Panc1 (cell line): Measurements from ENCODE around the gene PDGFA. TPM values are rescaled to one million over a fixed set of nuclear protein-coding genes. Genes with fewer than 3 reads are reported as not detected.

ENCODE experiments used
- ATAC-seq: fragments of 200-7000 bp; cut with Tn5 transposase; 2 replicates; pipeline ENCODE4 v1.9.1; 2020; ENCODE audit warnings: mild to moderate bottlenecking, moderate library complexity
- BruUV-seq: library from RNA; stranded (reverse); fragments of 400-500 nt; replicated peaks from 2 replicates; lab custom pipeline; 2021; lab: Mats Ljungman, UMichigan
- CTCF ChIA-PET: fragments of 300-600 bp; sonication (Branson Sonifier 250); formaldehyde crosslinking; loops from one replicate; lab custom pipeline; 2022; ENCODE audit warnings: antibody characterized with exemption; lab: Charles Lee
- POLR2A ChIA-PET: fragments of 300-600 bp; sonication (Branson Sonifier 250); formaldehyde crosslinking; loops from one replicate; lab custom pipeline; 2022; ENCODE audit warnings: antibody characterized with exemption; lab: Charles Lee
- DNase-seq: peaks from one replicate; pipeline ENCODE4 v3.0.0-alpha.2; 2010; ENCODE audit warnings: low read depth, low spot score
- H3K27ac ChIP-seq: 2 replicates; pipeline ENCODE4 v1.5.1; 2011; ENCODE audit warnings: mild to moderate bottlenecking, low read length, inconsistent platforms
- H3K27me3 ChIP-seq: fragments of 200-500 bp; sonication (Bioruptor generic); 2 replicates; pipeline ENCODE4 v1.6.0; 2014; ENCODE audit warnings: low read length, inconsistent platforms; ENCODE audit not compliant: control insufficient read depth, insufficient read depth
- H3K36me3 ChIP-seq: fragments of 200-500 bp; sonication (Bioruptor generic); 2 replicates; pipeline ENCODE4 v1.5.1; 2014; ENCODE audit warnings: inconsistent platforms, mild to moderate bottlenecking, low read length, moderate library complexity; ENCODE audit not compliant: control insufficient read depth, insufficient read depth
- H3K4me1 ChIP-seq: 2 replicates; pipeline ENCODE4 v1.5.1; 2011; ENCODE audit warnings: inconsistent platforms, mild to moderate bottlenecking, low read length, moderate library complexity; ENCODE audit not compliant: control insufficient read depth, insufficient read depth
- H3K4me3 ChIP-seq, 2 experiments: 2 replicates each; pipeline ENCODE4 v1.5.1; 2011 to 2012; ENCODE audit warnings: low read depth in 2 of 2, low read length in 2 of 2, mild to moderate bottlenecking in 2 of 2, inconsistent platforms in 1 of 2, moderate library complexity in 1 of 2
- H3K9me3 ChIP-seq: fragments of 200-500 bp; sonication (Bioruptor generic); 2 replicates; pipeline ENCODE4 v1.5.1; 2014; ENCODE audit warnings: low read depth, mild to moderate bottlenecking, inconsistent platforms, low read length, moderate library complexity; ENCODE audit not compliant: control insufficient read depth, insufficient read depth
- POLR2AphosphoS5 ChIP-seq: IDR thresholded peaks from 2 replicates; pipeline ENCODE4 v1.6.1; 2012; ENCODE audit warnings: mild to moderate bottlenecking, low read depth, low read length, moderate library complexity
- SIN3A ChIP-seq: IDR thresholded peaks from 2 replicates; pipeline ENCODE4 v1.6.1; 2012; ENCODE audit warnings: low read depth, mild to moderate bottlenecking, low read length, moderate library complexity, borderline replicate concordance; ENCODE audit not compliant: insufficient read depth
- TCF7L2 ChIP-seq: IDR thresholded peaks from 2 replicates; pipeline ENCODE4 v1.6.1; 2011; ENCODE audit warnings: mild to moderate bottlenecking, low read depth, low read length, inconsistent platforms
- in situ Hi-C: cut with HindIII; loops from 2 replicates; pipeline ENCODE4 v1.10.0; 2016; ENCODE audit warnings: low sequenced_read_pairs, low pct_unique_long_range_greater_than_20kb
- intact Hi-C: fragments of 100-400 bp; cut with micrococcal nuclease; formaldehyde crosslinking; loops from one replicate; pipeline ENCODE4 v1.10.0; 2022; ENCODE audit not compliant: unreplicated experiment
- total RNA-seq: library from RNA; stranded (reverse); gene quantifications from one replicate; pipeline ENCODE4 v1.2.1, GENCODE V29; 2021; ENCODE audit not compliant: unreplicated experiment
- TF ChIP-seq, protein P1 (sequence below): fragments of 450-650 bp; IDR thresholded peaks from 2 replicates; pipeline ENCODE4 v1.5.1; 2017; ENCODE audit warnings: mild to moderate bottlenecking
- TF ChIP-seq, protein P2 (sequence below), 2 experiments: IDR thresholded peaks; 2 replicates each; pipeline ENCODE4 v1.6.1; 2011 to 2012; ENCODE audit warnings: low read depth in 2 of 2, control low read depth in 1 of 2, low read length in 1 of 2, mild to moderate bottlenecking in 1 of 2, moderate library complexity in 1 of 2; ENCODE audit not compliant: insufficient read depth in 1 of 2

The PDGFA gene
- total RNA-seq, 1 experiment from 2014 or later, result 18.5 TPM

DNA sequence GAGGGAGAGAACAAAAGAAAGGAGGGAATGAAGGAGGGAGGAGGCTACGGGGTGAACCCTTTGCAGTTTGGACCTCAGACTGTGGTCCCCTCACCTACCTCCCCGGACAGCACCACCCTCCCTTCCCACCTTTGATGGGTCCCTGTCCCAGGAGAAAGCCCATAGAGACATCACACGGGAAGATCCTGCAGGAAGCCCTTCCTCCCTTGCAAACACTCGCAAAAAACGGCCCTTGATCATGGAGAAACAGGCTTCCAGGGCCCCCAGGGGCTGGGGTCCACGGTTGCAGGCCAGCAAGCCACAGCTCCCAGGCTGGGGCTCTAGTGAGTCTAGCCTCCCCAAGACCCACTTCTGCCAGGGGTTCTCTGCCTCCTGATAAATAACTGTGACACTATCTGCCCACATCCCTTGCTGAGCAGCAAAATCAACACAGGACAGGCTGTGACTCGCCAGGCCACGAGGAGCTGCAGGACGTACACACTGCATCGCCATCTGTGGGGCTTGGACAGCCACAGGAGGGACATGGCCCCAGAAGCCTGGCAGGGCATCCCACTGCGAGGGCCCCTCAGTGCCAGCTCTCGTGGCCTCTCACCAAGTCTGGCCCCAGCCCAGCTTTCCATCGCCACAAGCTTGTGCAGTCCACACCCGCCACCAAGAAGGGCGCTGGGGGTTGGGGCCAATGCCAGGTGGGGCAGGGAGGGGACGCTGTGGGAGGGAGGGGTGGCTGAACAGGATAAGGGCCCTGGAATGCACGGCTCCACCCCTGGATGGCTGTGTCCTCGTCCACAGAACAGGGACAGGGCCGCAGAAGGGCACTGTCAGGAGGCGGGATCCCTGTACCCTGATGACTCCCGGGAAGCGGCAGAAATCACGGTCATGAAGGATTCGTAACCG, 34.2 kb downstream of the PDGFA start:
- TF ChIP-seq, protein P1, sequence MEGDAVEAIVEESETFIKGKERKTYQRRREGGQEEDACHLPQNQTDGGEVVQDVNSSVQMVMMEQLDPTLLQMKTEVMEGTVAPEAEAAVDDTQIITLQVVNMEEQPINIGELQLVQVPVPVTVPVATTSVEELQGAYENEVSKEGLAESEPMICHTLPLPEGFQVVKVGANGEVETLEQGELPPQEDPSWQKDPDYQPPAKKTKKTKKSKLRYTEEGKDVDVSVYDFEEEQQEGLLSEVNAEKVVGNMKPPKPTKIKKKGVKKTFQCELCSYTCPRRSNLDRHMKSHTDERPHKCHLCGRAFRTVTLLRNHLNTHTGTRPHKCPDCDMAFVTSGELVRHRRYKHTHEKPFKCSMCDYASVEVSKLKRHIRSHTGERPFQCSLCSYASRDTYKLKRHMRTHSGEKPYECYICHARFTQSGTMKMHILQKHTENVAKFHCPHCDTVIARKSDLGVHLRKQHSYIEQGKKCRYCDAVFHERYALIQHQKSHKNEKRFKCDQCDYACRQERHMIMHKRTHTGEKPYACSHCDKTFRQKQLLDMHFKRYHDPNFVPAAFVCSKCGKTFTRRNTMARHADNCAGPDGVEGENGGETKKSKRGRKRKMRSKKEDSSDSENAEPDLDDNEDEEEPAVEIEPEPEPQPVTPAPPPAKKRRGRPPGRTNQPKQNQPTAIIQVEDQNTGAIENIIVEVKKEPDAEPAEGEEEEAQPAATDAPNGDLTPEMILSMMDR, result no peak
- TF ChIP-seq SIN3A, result no peak
- intact Hi-C loops, result no loop called here
- DNase-seq, result no peak
- Histone ChIP-seq H3K36me3 (no peaks in the 10 kb centered on the region), H3K27me3 (no peaks in the 10 kb centered on the region), H3K4me1 (peaks cover 25% of the 10 kb centered on the region), H3K4me3 (no peak overlapping the region), H3K9me3 (no peaks in the 10 kb centered on the region), H3K27ac (no peak overlapping the region)
- POLR2A ChIA-PET, result interaction anchor here (0.6 kb wide), 2 partner anchors 41 to 53 kb away, joined by 3 to 4 read pairs; no protein-coding TSS in a partner anchor
- peak; percentile 58; the same call in 1 of the 2 replicates for ATAC-seq
- BruUV-seq, result no TSS peak
- in situ Hi-C loops, result no loop called here
- CTCF ChIA-PET, result no interaction called here

DNA sequence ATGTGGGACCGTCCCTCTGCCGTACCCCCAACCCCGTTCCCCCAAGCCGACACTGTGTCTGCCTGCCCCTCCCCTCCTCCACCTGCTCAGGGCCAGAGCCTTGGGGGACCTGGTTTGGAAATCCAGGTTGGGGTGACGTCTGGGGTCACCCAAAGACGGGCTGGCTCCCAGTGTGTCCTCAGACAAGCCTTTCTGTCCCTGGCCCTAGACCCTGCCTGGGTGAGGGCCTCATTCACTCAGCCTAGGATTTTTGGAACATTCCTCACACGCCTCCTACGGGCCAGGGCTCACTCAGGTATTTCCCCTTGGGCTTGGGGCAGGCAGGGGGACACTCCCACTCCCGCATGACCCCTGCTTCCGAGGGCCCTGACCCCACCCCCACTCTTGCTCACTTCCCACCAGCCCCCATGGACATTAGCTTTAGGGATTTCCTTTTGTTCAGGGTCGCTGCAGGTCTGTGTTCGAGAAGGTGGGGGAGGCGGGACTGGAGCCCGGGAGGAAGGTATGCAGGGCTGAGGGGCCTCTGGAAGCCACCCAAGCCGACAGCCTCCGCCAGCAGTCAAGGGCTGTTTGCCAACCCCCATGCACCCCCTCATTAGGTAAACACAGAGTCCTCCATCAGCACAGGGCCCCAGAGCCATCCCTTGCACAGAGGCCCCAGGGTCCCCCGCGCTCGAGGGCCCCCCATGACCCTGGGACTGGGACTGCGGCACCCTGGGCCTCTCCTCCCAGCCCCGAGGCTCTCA, 35.1 kb downstream of the PDGFA start:
- Histone ChIP-seq H3K9me3 (no peaks in the 10 kb centered on the region), H3K4me3 (no peak overlapping the region), H3K27me3 (no peaks in the 10 kb centered on the region), H3K36me3 (no peaks in the 10 kb centered on the region), H3K4me1 (peaks cover 18% of the 10 kb centered on the region), H3K27ac (no peak overlapping the region)
- ChIA-PET CTCF (no interaction called here), POLR2A (interaction anchor here (0.6 kb wide), 2 partner anchors 40 to 52 kb away, joined by 3 to 4 read pairs; no protein-coding TSS in a partner anchor)
- in situ Hi-C loops (no loop called here), intact Hi-C loops (no loop called here)
- no peak for ATAC-seq
- no TSS peak for BruUV-seq
- no peak for DNase-seq
- no peak for TF ChIP-seq TCF7L2
- no peak for TF ChIP-seq POLR2AphosphoS5
- TF ChIP-seq SIN3A, result no peak
- TF ChIP-seq, protein P1, result no peak
- TF ChIP-seq, protein P2, sequence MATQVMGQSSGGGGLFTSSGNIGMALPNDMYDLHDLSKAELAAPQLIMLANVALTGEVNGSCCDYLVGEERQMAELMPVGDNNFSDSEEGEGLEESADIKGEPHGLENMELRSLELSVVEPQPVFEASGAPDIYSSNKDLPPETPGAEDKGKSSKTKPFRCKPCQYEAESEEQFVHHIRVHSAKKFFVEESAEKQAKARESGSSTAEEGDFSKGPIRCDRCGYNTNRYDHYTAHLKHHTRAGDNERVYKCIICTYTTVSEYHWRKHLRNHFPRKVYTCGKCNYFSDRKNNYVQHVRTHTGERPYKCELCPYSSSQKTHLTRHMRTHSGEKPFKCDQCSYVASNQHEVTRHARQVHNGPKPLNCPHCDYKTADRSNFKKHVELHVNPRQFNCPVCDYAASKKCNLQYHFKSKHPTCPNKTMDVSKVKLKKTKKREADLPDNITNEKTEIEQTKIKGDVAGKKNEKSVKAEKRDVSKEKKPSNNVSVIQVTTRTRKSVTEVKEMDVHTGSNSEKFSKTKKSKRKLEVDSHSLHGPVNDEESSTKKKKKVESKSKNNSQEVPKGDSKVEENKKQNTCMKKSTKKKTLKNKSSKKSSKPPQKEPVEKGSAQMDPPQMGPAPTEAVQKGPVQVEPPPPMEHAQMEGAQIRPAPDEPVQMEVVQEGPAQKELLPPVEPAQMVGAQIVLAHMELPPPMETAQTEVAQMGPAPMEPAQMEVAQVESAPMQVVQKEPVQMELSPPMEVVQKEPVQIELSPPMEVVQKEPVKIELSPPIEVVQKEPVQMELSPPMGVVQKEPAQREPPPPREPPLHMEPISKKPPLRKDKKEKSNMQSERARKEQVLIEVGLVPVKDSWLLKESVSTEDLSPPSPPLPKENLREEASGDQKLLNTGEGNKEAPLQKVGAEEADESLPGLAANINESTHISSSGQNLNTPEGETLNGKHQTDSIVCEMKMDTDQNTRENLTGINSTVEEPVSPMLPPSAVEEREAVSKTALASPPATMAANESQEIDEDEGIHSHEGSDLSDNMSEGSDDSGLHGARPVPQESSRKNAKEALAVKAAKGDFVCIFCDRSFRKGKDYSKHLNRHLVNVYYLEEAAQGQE (IDR thresholded peaks at IDR 0.05; ENCODE audit: insufficient read depth in 1 of 2, low read depth in 2 of 2, low read length in 1 of 2), result no peak
